SIG-M5 treated with dmso at 0.1 percent for 504 hours (cell line): ENCODE measurements around the gene FRMD4A.
"Not testable (repeated sequence)": the region's sequence is repeated elsewhere in the genome, so short reads cannot be mapped to it uniquely, and the experiment has no call there.

ENCODE experiments used
- DNase-seq: peaks from one replicate; lab custom pipeline; 2025; ENCODE audit not compliant: unreplicated experiment; lab: John Stamatoyannopoulos, UW

The FRMD4A gene

GRCh38 chr10:14116837-14117236 is 213.9 kb downstream of the FRMD4A start:
- no peak for DNase-seq

GRCh38 chr10:14116021-14116420 is 214.7 kb downstream of the FRMD4A start:
- no peak for DNase-seq

DNA sequence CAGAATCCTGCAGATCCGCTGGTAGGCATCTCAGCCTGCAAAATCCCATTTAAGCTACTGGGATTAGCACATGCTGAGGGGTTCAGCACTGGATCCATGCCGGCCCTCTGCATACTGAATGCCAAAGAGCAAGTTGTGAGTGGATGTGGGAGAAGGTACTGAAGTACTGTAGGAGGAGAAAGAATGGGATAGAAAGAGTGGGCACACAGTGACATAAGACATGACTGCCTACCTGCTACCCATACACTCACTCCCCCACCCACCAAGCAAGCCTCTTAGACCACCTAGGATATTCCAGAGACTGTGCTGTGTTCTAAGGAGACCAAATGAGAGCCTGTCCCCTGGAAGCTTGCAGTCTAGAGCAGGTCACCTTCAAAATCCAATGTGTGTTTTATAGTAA is 215.9 kb downstream of the FRMD4A start:
- DNase-seq, result no peak

DNA sequence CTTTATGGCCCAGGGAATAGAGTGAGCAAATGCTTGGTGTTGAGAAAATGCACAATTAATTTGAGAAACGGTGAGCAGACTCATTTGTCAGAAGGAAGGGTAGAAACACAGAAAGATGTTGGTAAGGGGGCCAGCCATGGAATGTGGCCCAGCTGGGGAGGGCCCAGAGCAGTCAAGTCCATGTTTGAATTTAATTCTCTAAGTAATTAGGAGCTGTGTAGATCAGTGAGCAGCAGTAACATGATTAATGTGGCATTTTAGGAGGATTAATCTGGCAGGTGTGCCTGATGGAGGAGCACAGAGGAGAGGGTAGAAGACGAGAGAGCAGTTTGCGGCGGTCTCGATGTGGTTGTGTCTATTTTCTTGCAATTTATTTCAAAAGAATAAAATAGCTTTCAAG is 218.7 kb downstream of the FRMD4A start:
- DNase-seq, result no peak

DNA sequence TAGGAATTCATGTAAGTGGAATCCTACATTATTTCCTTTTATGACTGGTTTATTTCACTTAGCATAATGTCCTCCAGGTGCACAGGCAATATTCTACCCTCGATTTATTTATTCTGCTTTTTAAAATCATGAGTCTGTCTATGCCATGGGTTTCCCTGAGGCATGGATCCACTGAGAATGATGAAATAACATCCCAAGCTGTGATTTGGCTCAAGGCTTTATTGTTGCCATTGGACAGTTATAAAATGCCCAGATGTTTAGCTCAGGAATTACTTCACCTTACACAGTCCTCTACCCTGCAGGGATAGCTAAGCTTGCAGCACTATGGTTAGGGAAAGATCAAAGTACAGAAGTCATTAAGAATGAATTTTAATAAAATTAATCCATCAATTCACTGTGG is 219.5 kb downstream of the FRMD4A start:
- DNase-seq, result no peak

DNA sequence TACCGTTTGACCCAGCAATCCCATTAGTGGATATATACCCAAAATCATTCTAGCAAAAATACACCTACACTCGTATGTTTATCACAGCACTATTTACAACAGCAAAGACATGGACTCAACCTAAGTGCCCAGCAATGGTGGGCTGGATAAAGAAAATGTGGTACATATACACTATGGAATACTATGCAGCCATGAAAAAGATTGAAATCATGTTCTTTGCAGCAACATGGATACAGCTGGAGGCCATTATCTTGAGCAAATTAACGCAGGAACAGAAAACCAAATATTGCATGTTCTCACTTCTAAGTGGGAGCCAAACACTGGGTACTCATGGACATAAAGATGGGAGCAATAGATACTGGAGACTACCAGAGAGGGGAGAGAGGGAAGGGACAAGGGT is 223.9 kb downstream of the FRMD4A start:
- no peak for DNase-seq

DNA sequence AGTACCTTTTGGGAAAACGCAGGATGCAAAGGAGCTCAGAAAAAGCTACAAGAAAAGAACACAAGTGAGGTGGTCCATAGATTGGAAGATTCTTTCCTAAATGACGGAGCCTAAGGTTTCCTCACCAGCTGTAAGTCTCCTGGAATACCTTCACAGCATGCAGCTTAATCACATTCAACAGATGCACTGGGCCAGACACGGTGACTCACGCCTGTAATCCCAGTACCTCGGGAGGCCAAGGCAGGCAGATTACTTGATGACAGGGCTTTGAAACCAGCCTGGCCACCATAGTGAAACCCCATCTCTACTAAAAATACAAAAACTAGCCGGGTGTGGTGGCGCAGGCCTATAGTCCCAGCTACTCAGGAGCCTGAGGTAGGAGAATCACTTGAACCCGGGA is 228.7 kb downstream of the FRMD4A start:
- DNase-seq, result no peak

GRCh38 chr10:14099885-14100284 is 230.8 kb downstream of the FRMD4A start:
- DNase-seq, result no peak

- no peak for DNase-seq
Observed at GRCh38 chr10:14093730-14094484, 236.8 kb downstream of the FRMD4A start.

DNA sequence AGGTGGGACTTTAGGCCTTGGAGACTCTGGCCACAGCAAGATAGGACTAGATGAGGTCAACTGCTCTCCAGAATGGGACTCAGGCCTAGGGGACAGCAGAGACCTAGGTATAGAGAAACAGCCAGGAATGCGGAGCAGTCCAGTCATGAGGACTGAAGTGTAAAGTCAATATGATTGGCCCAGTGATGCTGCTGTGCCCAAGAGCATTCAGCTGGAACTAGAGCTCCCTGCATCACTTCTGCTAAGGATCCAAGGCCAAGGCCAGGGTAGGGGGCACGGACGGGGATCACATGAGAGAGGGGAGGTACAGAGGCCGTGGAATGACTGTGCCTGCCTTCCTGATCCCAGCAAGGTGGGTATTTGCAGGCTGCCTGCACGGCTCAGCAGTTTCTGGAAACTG is 237.9 kb downstream of the FRMD4A start:
- DNase-seq, result no peak

DNA sequence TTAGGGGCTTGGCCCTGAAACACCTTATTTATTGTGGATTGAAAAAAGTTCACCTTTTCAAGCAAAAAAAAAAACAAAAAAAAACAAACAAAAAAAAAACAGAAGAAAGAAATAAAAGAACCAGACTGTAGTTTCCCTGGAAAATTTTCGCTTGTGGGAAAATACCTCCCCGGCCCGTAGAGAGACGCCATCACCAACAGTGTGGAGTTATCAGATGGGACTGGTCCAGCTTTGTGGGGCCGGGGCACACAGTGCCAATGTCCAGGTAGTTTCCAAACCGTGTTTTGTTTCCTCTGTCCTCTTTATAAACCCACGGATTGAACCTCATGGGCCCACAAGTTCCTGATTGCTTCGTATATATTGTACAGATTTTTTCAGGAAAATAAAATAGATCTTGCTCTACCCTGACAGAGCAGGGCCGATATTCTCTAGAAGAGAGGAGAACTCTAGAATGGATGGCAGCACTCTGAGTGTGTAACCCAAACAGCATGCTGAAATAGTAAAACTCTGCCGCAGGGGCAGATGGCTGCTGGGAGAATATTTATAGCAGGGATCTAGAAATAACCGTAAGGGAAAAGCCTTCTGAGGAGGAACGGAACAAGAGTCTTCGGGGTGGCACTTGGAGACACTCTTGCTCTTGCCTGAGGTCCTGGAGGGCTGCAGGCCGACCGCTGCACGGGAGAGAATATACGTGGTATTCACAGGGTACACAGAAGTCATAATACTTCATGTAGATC is 241.0 kb downstream of the FRMD4A start:
- no peak for DNase-seq

GRCh38 chr10:14087566-14087965 is 243.2 kb downstream of the FRMD4A start:
- DNase-seq, result no peak

DNA sequence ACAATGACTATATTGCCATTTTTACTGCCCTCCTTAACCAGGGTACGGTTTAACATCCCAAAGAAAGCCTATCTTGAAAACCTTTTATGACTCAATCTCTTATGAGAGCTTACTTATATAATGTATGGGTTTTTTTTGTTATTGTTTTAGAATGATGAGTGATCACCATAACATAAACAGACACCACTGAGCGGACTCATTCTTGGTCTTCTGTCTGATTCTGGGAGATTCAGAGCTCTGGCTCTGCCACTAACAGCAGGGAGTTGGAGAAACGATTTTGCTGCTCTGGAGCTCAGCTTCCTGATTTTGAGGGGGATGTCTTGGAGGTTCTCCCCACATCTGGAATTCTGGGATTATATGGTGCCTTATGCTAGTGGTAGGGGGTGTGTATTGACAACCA is 244.1 kb downstream of the FRMD4A start:
- no peak for DNase-seq

DNA sequence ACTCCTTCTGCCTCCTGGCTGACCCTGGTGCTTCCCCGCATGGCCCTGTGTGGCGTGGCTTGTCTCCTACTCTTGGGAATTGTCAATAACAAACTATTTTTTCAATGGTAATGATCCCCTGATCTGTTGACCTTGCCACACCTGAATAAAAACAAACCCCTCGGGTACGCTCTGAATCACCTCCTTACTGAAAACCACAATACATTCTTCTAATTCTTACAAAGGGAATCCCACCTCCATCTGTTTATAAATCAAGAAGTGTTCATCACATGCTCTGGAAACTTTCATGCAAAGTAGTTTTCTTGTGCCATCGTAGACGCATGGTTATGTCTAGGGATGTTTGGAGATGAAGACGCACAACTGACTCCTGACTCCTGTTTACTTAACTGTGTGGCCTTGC is 245.8 kb downstream of the FRMD4A start:
- no peak for DNase-seq

DNA sequence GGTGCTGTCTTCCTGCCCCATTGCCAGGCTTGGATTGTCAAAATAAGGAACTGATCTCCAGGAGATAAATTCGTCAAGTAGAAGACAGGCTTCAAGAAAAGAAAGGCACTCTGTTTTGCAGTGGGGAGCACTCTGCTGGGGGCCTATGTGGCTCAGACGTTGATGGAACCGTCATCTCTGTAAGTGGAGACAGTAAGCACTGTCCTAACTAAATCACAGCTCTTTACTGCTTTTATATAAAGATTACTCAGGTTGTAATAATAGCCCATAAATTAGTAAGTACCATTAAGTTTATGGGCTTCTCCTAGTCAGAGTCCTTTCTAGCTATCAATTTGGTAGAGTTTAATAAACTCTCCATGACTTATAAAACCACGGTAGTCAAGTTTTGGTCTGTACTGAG is 249.9 kb downstream of the FRMD4A start:
- DNase-seq, result no peak

DNA sequence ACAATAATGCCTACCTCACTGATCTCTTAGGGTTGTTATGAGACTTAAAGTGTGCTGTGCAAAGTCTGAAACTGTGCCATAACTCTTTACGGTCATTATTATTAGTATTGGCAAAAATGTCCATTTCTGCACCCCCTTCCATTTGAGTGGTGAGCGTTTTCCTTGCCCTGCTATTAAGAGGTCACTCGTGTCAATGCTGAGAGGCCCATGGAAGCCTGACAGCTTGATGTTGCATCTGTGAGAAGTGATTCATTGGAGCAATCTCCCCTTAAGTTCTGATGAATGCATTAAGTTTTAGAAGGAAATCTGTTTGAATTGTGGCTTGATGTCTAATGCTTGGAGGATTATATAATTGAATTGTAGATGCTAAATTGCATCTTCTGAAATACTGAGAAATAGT is 253.3 kb downstream of the FRMD4A start:
- no peak for DNase-seq

DNA sequence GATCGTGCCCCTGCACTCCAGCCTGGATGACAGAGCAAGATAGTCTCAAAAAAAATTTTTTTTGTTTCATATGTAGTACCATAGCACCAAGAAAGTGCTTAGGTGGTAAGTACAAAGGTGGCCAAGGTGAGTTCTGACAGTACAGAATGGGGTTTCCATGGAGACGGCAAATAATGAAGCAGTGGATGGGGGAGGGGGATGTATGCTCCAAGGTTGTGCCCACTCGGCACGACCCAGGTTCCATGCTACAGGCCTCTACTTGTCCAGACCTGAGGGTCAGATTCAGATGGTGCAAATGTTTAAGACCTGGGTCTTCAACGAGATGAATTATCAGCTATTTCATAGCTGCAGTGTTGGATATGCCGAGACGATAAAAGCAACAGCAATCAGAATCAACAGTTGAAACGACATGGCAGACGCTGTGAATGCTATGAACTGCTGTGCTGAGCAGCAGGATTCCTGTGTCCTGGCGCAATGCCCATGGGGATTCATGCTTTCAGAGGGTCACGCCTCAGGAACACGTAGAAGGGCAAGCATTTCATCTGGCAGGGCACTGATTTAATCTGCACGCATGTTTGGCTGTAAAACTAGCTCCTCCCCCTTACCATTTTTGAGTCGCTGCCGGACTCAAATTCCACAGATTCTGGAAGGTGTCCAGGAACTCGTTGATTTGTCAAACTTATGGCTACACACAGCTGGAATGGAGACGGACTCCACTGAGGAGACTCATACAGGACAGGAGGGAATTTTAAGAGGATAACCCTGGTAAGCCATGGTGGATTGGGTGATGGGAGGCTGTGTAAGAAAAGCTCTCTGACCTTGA is 256.5 kb downstream of the FRMD4A start:
- DNase-seq, result peak; percentile 38

GRCh38 chr10:14072541-14072940 is 258.2 kb downstream of the FRMD4A start:
- DNase-seq, result no peak

- DNase-seq, result no peak
Observed at GRCh38 chr10:14071956-14072355, 258.8 kb downstream of the FRMD4A start.

GRCh38 chr10:14068601-14069250 is 262.0 kb downstream of the FRMD4A start:
- no peak for DNase-seq

DNA sequence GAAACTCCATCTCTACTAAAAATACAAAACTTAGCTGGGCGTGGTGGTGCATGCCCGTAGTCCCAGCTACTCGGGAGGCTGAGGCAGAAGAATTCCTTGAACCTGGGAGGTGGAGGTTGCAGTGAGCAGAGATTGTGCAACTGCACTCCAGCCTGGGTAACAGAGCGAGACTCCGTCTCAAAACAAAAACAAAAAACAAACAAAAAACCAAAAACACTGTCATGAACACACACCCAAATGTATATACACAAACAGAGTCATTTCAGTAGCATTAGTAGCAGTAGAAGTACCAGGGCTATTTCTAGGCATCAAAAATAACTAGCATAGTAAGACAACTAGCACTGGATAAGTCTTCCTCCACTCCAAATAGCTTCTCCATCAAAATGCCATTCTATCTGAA is 263.1 kb downstream of the FRMD4A start:
- not testable (repeated sequence) for DNase-seq
